Transverse colon (tissue), 4 donors: Measurements from ENCODE around the gene HTR2A.

Experiments
- CTCF ChIP-seq, 5 experiments: fragments of 200-600 bp in 3 of 5; fragments of 450-650 bp in 2 of 5; sonication (generic) in 3 of 5; IDR thresholded peaks; 1 replicate in 2 of 5; 2 replicates in 3 of 5; pipeline ENCODE4 v1.5.1; 2016 to 2017; ENCODE audit warnings: antibody characterized with exemption in 5 of 5, inconsistent platforms in 3 of 5, mild to moderate bottlenecking in 2 of 5, moderate library complexity in 1 of 5
- EP300 ChIP-seq: sonication (generic); formaldehyde crosslinking; IDR thresholded peaks from one replicate; pipeline ENCODE4 v1.6.1; 2017; ENCODE audit warnings: antibody characterized with exemption, low read depth
- POLR2AphosphoS5 ChIP-seq, 3 donors: sonication (generic); formaldehyde crosslinking; IDR thresholded peaks; one replicate each; pipeline ENCODE4 v1.6.1; 2016; ENCODE audit warnings: antibody characterized with exemption in 3 of 3

DNA sequence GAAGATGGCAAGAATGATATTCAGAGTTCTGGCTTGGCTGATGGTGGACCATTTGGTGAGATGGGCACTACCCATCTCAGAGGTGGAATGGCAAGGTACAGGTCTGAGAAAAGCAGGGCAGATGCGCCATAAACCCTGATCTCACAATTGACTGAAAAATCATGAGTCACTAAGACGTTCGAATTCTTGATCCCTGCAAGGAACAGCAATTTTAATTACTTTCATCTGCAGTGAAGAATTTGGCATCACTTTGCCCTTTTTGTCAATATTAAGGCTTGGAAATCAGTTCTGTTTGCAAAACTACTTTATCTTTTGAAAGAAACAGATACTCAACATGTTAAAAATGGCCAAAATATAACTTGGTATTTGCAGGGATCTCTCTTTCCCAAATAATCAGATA is 38.1 kb downstream of the HTR2A start:
- TF ChIP-seq POLR2AphosphoS5 (IDR thresholded peaks at IDR 0.05): no peak
- TF ChIP-seq CTCF (IDR thresholded peaks at IDR 0.05): no peak
- TF ChIP-seq EP300: no peak
